Endothelial cell of umbilical vein (primary cell): Measurements from ENCODE around the gene SEMA4G. TPM values are rescaled to one million over a fixed set of nuclear protein-coding genes. Genes with fewer than 3 reads are reported as not detected.
A peak's percentile ranks its signal among the peaks of the same experiment; 100 is the strongest.

Experiments
- BruUV-seq: library from RNA; stranded (reverse); fragments of 400-500 nt; replicated peaks from 2 replicates; lab custom pipeline; 2021; lab: Mats Ljungman, UMichigan
- CTCF ChIA-PET: fragments of 300-600, 350-600 bp; sonication (Branson Sonifier 250); formaldehyde crosslinking; loops from one replicate; lab custom pipeline; 2021; ENCODE audit warnings: antibody characterized with exemption, inconsistent platforms; lab: Charles Lee
- POLR2A ChIA-PET: fragments of 300-600, 350-600 bp; sonication (Branson Sonifier 250); formaldehyde crosslinking; loops from one replicate; lab custom pipeline; 2021; ENCODE audit warnings: antibody characterized with exemption, inconsistent platforms; lab: Charles Lee
- DNase-seq: peaks from one replicate; pipeline ENCODE4 v3.0.0-alpha.2; 2011; ENCODE audit warnings: low read depth, low spot score
- FAIRE-seq: peaks from 2 replicates; lab custom pipeline; 2011; peaks lifted over from hg19 to GRCh38; lab: Jason Lieb, UNC
- H2AFZ ChIP-seq: 2 replicates; pipeline ENCODE4 v1.6.0; 2012; ENCODE audit warnings: low read depth, low read length, control low read depth, inconsistent platforms
- H3K27ac ChIP-seq: 2 replicates; pipeline ENCODE4 v1.5.1; 2011; ENCODE audit warnings: low read depth, mild to moderate bottlenecking, control low read depth, low read length, moderate library complexity; ENCODE audit not compliant: insufficient read depth
- H3K27me3 ChIP-seq, 2 experiments: 2 replicates each; pipeline versions ENCODE4 v1.6.0 to v1.6.1; 2011; ENCODE audit warnings: low read length in 2 of 2, mixed read lengths in 1 of 2; ENCODE audit not compliant: control insufficient read depth in 2 of 2, insufficient read depth in 2 of 2
- H3K36me3 ChIP-seq, 2 experiments: 2 replicates in 1 of 2; 3 replicates in 1 of 2; pipeline ENCODE4 v1.5.1; 2011; ENCODE audit warnings: low read length in 2 of 2, mild to moderate bottlenecking in 1 of 2, moderate library complexity in 1 of 2; ENCODE audit not compliant: control insufficient read depth in 2 of 2, insufficient read depth in 2 of 2; ENCODE audit errors: extremely low read depth in 1 of 2
- H3K4me1 ChIP-seq: 3 replicates; pipeline ENCODE4 v1.5.1; 2011; ENCODE audit warnings: mild to moderate bottlenecking, low read length; ENCODE audit not compliant: control insufficient read depth, insufficient read depth; ENCODE audit errors: extremely low read depth
- H3K4me2 ChIP-seq: 2 replicates; pipeline ENCODE4 v1.6.1; 2011; ENCODE audit warnings: low read length, control low read depth, mixed read lengths; ENCODE audit not compliant: insufficient read depth
- H3K4me3 ChIP-seq, 3 experiments: fragments of 200-600 bp in 1 of 3; sonication (generic), shearing (Covaris generic) in 1 of 3; replicated peaks in 1 of 3; 2 replicates each; pipeline ENCODE4 v1.5.1; 2011 to 2016; ENCODE audit warnings: control low read depth in 3 of 3, low read length in 3 of 3, mild to moderate bottlenecking in 2 of 3, inconsistent platforms in 1 of 3, low read depth in 1 of 3, moderate library complexity in 1 of 3; ENCODE audit not compliant: insufficient read depth in 1 of 3
- H3K79me2 ChIP-seq: 2 replicates; pipeline ENCODE4 v1.6.0; 2012; ENCODE audit warnings: low read length, inconsistent platforms; ENCODE audit not compliant: control insufficient read depth, insufficient read depth
- H3K9ac ChIP-seq: replicated peaks from 2 replicates; pipeline ENCODE3; 2011; ENCODE audit warnings: low read length, control low read depth; ENCODE audit not compliant: insufficient read depth; ENCODE audit errors: extremely low read depth
- H3K9me1 ChIP-seq: replicated peaks from 3 replicates; pipeline ENCODE4 v1.6.0; 2011; ENCODE audit warnings: mild to moderate bottlenecking, low read length; ENCODE audit not compliant: control insufficient read depth, insufficient read depth; ENCODE audit errors: extremely low read depth
- H3K9me3 ChIP-seq: replicated peaks from 2 replicates; pipeline ENCODE4 v1.5.1; 2012; ENCODE audit warnings: low read length, inconsistent platforms; ENCODE audit not compliant: control insufficient read depth, insufficient read depth
- H4K20me1 ChIP-seq: replicated peaks from 2 replicates; pipeline ENCODE3; 2011; ENCODE audit warnings: mild to moderate bottlenecking, low read length; ENCODE audit not compliant: control insufficient read depth, insufficient read depth; ENCODE audit errors: extremely low read depth
- EZH2 ChIP-seq: IDR thresholded peaks from 2 replicates; pipeline ENCODE4 v1.6.1; 2012; ENCODE audit warnings: borderline replicate concordance, low read depth, mild to moderate bottlenecking, moderate library complexity, low read length, inconsistent platforms; ENCODE audit not compliant: severe bottlenecking
- FOS ChIP-seq: IDR thresholded peaks from 2 replicates; pipeline ENCODE4 v1.6.1; 2011; ENCODE audit warnings: mild to moderate bottlenecking, low read length, moderate library complexity, borderline replicate concordance; ENCODE audit not compliant: insufficient read depth
- GATA2 ChIP-seq: IDR thresholded peaks from 2 replicates; pipeline ENCODE4 v1.7.0; 2011; ENCODE audit warnings: low read depth, mild to moderate bottlenecking, moderate library complexity, mixed read lengths, low read length; ENCODE audit not compliant: insufficient read length, insufficient read depth
- JUN ChIP-seq: IDR thresholded peaks from 2 replicates; pipeline ENCODE4 v1.6.1; 2011; ENCODE audit warnings: borderline replicate concordance, low read depth; ENCODE audit not compliant: insufficient read length, insufficient read depth
- MYC ChIP-seq: IDR thresholded peaks from one replicate; pipeline ENCODE4 v1.6.1; 2011; ENCODE audit warnings: mild to moderate bottlenecking, low read depth, low read length
- POLR2A ChIP-seq: IDR thresholded peaks from 2 replicates; pipeline ENCODE4 v1.6.1; 2012; ENCODE audit warnings: low read depth, mild to moderate bottlenecking, control low read depth, low read length
- POLR2AphosphoS5 ChIP-seq: IDR thresholded peaks from 2 replicates; pipeline ENCODE4 v1.6.1; 2012; ENCODE audit warnings: low read depth, mild to moderate bottlenecking, control low read depth, low read length, moderate library complexity; ENCODE audit not compliant: insufficient read depth
- dilution Hi-C: fragments of 300-500 bp; cut with MboI; formaldehyde crosslinking; loops from one replicate; pipeline ENCODE4 v1.15.0; 2019; ENCODE audit warnings: low sequenced_read_pairs; ENCODE audit not compliant: extremely low pct_ligation_motif_present
- intact Hi-C: fragments of 100-400 bp; cut with micrococcal nuclease; formaldehyde crosslinking; loops from one replicate; pipeline ENCODE4 v1.10.0; 2022
- polyA plus RNA-seq, 4 experiments: library from polyadenylated mRNA; depleted of rRNA in 3 of 4; stranded (reverse) in 3 of 4; unstranded in 1 of 4; fragments of >200 nt; gene quantifications; 2 replicates each; pipeline versions ENCODE4 v1.2.1 to v1.2.3, GENCODE V29; 2011 to 2012; ENCODE audit warnings: missing spikeins in 1 of 4
- total RNA-seq: library from RNA; stranded (reverse); gene quantifications from 2 replicates; pipeline ENCODE4 v1.2.3, GENCODE V29; 2021
- TF ChIP-seq, protein P1 (sequence below), 2 donors: IDR thresholded peaks; 1 replicate in 1 of 2; 2 replicates in 1 of 2; pipeline ENCODE4 v1.5.1; 2011; ENCODE audit warnings: low read length in 2 of 2, mild to moderate bottlenecking in 2 of 2, moderate library complexity in 2 of 2, control low read depth in 1 of 2, inconsistent platforms in 1 of 2, low read depth in 1 of 2; ENCODE audit not compliant: insufficient read depth in 1 of 2; ENCODE audit errors: extremely low read depth in 1 of 2
- TF ChIP-seq, protein P2 (sequence below): IDR thresholded peaks from 2 replicates; pipeline ENCODE4 v1.6.1; 2011; ENCODE audit not compliant: insufficient read depth, insufficient read length

SEMA4G gene
- total and polyA plus RNA-seq, 2 donors (not counting 3 experiments of a cell fraction or from before 2014, with no cell fraction given), result 6.0 to 10.4 TPM

DNA sequence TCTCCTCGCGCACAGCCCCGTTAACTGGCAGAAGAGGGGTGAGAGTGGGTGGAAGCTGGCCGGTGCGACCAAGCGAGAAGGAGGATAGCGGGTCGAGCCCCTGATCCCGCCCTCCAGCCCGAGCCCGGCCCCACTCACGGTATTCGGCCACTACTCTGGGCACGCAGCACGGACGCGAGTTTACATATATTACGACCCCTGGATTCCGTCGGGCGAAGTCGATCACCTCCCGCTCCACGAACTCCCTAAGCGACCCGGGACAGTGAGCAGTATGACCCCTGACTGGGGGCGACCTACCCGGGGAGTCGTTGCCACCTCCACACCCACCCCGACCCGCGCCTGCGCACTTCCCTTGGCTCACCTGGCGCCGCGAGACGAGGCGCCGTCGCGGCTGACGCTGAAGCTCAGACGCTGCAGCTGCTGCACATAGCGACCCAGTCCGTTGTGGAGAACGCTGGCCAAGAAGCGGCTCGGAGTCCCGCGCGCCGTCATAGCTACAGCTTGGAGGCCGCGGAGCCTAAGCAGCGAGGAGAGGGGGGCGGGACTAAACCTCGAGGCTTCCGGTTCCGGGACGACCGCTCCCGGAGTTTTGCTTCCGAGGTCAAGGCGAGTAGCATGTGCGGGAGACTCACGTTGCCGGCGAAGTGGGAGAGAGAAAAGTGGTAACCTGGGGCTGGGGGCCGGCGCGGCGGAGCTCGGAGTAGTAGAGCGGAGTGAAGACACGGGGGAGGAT lies 17.8 kb downstream of the SEMA4G start, which contains the start of the genes MRPL43 and TWNK:
Gene MRPL43, minus strand, starts transcription at position 546 of the 733 bp plus-strand sequence. Its CDS starts 54 bp downstream, at position 492.
Gene TWNK, plus strand, starts transcription at position 592 of the 733 bp plus-strand sequence. CDS start 668 bp downstream, outside the sequence.
- Histone ChIP-seq H4K20me1 (no peaks in the 10 kb centered on the region), H3K27me3 (no peaks in the 10 kb centered on the region), H3K9me1 (no peaks in the 10 kb centered on the region), H3K36me3 (peaks cover 0 to 17% of the 10 kb centered on the region in 2 experiments), H3K9ac (peak within 1 kb of the TSS; percentile 53), H2AFZ (peak within 1 kb of the TSS; percentile 95), H3K9me3 (no peaks in the 10 kb centered on the region), H3K27ac (no peak within 1 kb of the TSS), H3K4me1 (peaks cover 12% of the 10 kb centered on the region), H3K79me2 (peaks cover 30% of the 10 kb centered on the region), H3K4me2 (peak within 1 kb of the TSS; percentile 79), H3K4me3 (peak within 1 kb of the TSS; percentile 73 to 98 (median 81))
- dilution Hi-C loops, result no loop called here
- intact Hi-C loops, result loop anchor here (1.0 kb wide), 1 partner anchor 18 kb away; the partner anchor contains the start of gene SEMA4G
- FAIRE-seq (peak; percentile 91), DNase-seq (peak; percentile 84)
- POLR2A ChIA-PET, result interaction anchor here (0.7 kb wide), 1 partner anchor 18 kb away, joined by 3 read pairs; the partner anchor contains the start of gene SEMA4G
- no TSS peak for BruUV-seq
- CTCF ChIA-PET, result interaction anchor here (0.7 to 3.8 kb wide), 5 partner anchors 11 to 55 kb away, joined by 3 to 15 read pairs (median 3); partner anchors contain the start of gene SEMA4G
- TF ChIP-seq, protein P1, sequence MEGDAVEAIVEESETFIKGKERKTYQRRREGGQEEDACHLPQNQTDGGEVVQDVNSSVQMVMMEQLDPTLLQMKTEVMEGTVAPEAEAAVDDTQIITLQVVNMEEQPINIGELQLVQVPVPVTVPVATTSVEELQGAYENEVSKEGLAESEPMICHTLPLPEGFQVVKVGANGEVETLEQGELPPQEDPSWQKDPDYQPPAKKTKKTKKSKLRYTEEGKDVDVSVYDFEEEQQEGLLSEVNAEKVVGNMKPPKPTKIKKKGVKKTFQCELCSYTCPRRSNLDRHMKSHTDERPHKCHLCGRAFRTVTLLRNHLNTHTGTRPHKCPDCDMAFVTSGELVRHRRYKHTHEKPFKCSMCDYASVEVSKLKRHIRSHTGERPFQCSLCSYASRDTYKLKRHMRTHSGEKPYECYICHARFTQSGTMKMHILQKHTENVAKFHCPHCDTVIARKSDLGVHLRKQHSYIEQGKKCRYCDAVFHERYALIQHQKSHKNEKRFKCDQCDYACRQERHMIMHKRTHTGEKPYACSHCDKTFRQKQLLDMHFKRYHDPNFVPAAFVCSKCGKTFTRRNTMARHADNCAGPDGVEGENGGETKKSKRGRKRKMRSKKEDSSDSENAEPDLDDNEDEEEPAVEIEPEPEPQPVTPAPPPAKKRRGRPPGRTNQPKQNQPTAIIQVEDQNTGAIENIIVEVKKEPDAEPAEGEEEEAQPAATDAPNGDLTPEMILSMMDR (IDR thresholded peaks at IDR 0.05; ENCODE audit: extremely low read depth in 1 of 2, insufficient read depth in 1 of 2, low read depth in 1 of 2, low read length in 2 of 2), result no peak
- TF ChIP-seq GATA2 (no peak), EZH2 (no peak), FOS (no peak), POLR2A (no peak), MYC (peak; percentile 84), POLR2AphosphoS5 (peak; percentile 55), JUN (no peak)
- TF ChIP-seq, protein P2, sequence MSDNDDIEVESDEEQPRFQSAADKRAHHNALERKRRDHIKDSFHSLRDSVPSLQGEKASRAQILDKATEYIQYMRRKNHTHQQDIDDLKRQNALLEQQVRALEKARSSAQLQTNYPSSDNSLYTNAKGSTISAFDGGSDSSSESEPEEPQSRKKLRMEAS, result peak; percentile 89
